A204.1 (cell line): ENCODE results near the gene N4BP2.
A peak's percentile ranks its signal among the peaks of the same experiment; 100 is the strongest.
"Not testable (repeated sequence)": the region's sequence is repeated elsewhere in the genome, so short reads cannot be mapped to it uniquely, and the experiment has no call there.

Source experiments
- FAIRE-seq: peaks from 2 replicates; lab custom pipeline; 2012; peaks lifted over from hg19 to GRCh38; lab: Jason Lieb, UNC

Gene N4BP2

GRCh38 chr4:40056716-40057585, at the start of gene N4BP2:
TSS of gene N4BP2 (plus strand) at chr4:40056850. CDS start at chr4:40097341, 40,491 bp downstream.
- FAIRE-seq = no peak

GRCh38 chr4:40016007-40016406, 40.6 kb upstream of the N4BP2 start:
- FAIRE-seq = no peak

GRCh38 chr4:40020221-40020620, 36.4 kb upstream of the N4BP2 start:
- no peak for FAIRE-seq

GRCh38 chr4:40021116-40021515, 35.5 kb upstream of the N4BP2 start:
- not testable (repeated sequence) for FAIRE-seq

GRCh38 chr4:40024049-40024448, 32.6 kb upstream of the N4BP2 start:
- FAIRE-seq = not testable (repeated sequence)

- FAIRE-seq = no peak
Observed at GRCh38 chr4:40032785-40033184, 23.9 kb upstream of the N4BP2 start.

- FAIRE-seq = no peak
Observed at GRCh38 chr4:40033613-40034012, 23.0 kb upstream of the N4BP2 start.

GRCh38 chr4:40038977-40039376, 17.7 kb upstream of the N4BP2 start:
- FAIRE-seq = no peak

GRCh38 chr4:40040908-40041307, 15.7 kb upstream of the N4BP2 start:
- no peak for FAIRE-seq

- no peak for FAIRE-seq
Observed at GRCh38 chr4:40043786-40044185, 12.9 kb upstream of the N4BP2 start.

- no peak for FAIRE-seq
Observed at GRCh38 chr4:40046311-40046980, 10.2 kb upstream of the N4BP2 start.

- no peak for FAIRE-seq
Observed at GRCh38 chr4:40053161-40053560, 3.5 kb upstream of the N4BP2 start.

- no peak for FAIRE-seq
Observed at GRCh38 chr4:40055511-40055862, 1.2 kb upstream of the N4BP2 start.

GRCh38 chr4:40055863-40056715, 561 bp upstream of the N4BP2 start:
- FAIRE-seq = no peak

- FAIRE-seq = peak; percentile 92
Observed at GRCh38 chr4:40057586-40058091, 989 bp downstream of the N4BP2 start.

GRCh38 chr4:40058121-40058520, 1.5 kb downstream of the N4BP2 start:
- no peak for FAIRE-seq

GRCh38 chr4:40058854-40059253, 2.2 kb downstream of the N4BP2 start:
- no peak for FAIRE-seq

GRCh38 chr4:40059362-40059761, 2.7 kb downstream of the N4BP2 start:
- no peak for FAIRE-seq

GRCh38 chr4:40065010-40065409, 8.4 kb downstream of the N4BP2 start:
- FAIRE-seq = no peak

GRCh38 chr4:40066651-40067050, 10.0 kb downstream of the N4BP2 start:
- no peak for FAIRE-seq

- no peak for FAIRE-seq
Observed at GRCh38 chr4:40070387-40070786, 13.7 kb downstream of the N4BP2 start.

- FAIRE-seq = no peak
Observed at GRCh38 chr4:40086421-40086820, 29.8 kb downstream of the N4BP2 start.
